AG09319 (cell line): ENCODE measurements around the gene DGKE.

Experiments used
- DNase-seq: peaks from one replicate; pipeline ENCODE4 v3.0.0-alpha.2; 2010; ENCODE audit warnings: low read depth; ENCODE audit errors: extremely low read depth
- TF ChIP-seq, protein P1 (sequence below): IDR thresholded peaks from 2 replicates; pipeline ENCODE4 v1.5.1; 2011; ENCODE audit warnings: low read depth, mild to moderate bottlenecking, inconsistent platforms, low read length, moderate library complexity

The DGKE gene

DNA sequence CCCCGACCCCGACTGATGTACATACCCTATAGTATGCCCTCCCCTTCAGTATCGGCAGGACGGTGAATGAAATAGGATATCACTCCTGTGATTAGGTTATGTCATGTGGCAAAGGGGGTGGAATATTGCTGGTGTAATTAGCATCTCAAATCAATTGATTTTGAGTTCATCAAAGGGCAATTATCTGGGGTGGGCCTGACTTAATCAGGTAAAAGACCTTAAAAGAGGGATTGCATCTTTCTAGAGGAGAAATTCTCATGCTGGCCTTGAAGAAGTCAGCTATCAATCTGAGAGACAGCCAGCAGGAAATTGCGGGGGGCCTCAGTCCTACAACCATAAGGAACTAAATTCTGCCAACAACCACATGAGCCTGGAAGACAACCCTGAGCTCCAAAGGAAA is 69.6 kb downstream of the DGKE start:
- no peak for DNase-seq
- TF ChIP-seq, protein P1, sequence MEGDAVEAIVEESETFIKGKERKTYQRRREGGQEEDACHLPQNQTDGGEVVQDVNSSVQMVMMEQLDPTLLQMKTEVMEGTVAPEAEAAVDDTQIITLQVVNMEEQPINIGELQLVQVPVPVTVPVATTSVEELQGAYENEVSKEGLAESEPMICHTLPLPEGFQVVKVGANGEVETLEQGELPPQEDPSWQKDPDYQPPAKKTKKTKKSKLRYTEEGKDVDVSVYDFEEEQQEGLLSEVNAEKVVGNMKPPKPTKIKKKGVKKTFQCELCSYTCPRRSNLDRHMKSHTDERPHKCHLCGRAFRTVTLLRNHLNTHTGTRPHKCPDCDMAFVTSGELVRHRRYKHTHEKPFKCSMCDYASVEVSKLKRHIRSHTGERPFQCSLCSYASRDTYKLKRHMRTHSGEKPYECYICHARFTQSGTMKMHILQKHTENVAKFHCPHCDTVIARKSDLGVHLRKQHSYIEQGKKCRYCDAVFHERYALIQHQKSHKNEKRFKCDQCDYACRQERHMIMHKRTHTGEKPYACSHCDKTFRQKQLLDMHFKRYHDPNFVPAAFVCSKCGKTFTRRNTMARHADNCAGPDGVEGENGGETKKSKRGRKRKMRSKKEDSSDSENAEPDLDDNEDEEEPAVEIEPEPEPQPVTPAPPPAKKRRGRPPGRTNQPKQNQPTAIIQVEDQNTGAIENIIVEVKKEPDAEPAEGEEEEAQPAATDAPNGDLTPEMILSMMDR: no peak

DNA sequence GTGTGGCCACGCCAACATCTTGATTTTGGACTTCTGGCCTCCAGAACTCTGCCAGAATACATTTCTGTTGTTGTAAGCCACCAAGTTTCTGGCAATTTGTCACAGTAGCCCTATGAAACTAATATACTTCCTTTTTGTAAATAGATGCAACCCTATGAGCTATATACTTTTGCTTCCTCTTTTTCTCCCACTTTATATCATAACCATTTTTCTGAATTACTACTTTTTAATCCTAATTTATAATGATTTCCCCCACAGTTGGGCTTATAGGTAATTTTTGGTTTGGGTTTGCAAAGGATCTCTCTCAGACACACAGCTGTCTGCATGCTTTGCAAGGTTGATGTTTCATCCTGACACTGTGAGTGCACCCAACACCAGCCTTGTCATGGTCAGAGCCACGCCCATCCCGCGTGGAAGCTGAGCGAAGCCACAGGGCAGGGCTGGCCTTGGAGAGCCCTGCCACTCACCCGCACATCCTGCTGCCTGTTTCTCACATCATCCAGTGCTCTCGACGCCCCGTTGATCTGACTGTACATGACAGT is 74.1 kb downstream of the DGKE start:
- no peak for DNase-seq
- TF ChIP-seq, protein P1: no peak

DNA sequence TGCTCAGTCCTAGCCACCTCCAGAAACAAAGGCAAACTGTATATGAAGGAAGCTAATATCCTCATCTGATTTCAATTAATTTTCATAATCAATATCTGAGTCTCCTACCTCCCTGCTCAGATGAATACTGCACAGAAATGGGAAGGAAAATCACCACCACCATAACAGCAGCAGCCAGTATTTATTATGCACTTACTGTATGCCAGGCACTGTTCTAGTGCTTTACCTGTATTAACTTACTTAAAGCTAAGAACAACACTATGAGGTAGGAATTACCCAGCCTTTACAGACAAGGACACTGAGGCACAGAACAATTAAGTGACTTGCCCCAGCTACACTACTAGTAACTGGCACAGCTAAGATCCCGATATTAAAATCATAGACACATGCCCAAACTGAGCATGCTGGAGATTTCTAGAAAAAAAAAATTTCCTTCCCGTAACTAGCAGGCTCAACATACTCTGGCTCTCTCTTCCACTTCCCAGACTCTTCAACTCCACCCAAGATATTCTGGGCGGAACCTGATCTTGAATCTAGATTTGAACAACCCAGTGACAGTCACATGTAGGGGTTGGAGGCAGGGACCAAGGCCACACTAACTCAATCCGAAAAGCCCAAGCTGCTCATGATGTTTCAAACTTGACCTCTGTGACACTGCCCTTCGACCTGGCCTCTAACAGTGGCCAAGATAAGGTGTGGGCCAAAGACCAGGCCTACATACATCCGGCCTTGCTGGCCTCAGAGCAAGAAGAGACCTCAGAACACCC is 76.0 kb downstream of the DGKE start:
- no peak for DNase-seq
- TF ChIP-seq, protein P1: no peak

DNA sequence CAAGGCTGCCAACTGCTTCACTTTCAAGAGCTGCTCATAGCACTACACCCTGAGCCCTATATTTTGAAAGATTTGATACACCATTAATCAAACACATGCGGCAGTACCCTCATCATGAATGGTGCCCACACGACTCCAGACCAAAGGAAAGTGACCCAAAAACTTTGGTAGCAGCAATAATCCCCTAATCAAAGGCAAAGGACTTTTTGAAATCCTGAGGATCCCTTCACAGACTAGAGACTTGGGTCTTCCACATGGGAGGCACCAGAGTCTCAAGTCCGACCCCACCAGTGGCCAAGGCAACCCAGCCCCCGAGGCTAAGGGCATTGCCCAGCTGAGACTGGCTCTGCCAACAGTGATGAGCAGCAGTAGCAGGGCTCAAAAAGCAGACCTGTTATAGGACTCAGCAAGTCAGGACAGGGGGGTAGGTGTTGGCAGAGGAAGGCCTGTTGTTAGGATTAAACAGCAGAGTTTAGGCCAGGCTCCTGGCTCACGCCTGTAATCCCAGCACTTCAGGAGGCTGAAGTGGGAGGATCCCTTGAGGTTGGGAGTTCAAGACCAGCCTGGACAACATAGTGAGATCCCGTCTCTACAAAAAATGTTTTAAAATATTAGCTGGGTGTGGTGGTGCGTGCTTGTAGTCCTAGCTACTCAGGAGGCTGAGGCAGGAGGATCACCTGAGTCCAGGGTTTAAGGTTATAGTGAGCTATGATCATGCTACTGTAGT is 76.7 kb downstream of the DGKE start:
- TF ChIP-seq, protein P1: no peak

DNA sequence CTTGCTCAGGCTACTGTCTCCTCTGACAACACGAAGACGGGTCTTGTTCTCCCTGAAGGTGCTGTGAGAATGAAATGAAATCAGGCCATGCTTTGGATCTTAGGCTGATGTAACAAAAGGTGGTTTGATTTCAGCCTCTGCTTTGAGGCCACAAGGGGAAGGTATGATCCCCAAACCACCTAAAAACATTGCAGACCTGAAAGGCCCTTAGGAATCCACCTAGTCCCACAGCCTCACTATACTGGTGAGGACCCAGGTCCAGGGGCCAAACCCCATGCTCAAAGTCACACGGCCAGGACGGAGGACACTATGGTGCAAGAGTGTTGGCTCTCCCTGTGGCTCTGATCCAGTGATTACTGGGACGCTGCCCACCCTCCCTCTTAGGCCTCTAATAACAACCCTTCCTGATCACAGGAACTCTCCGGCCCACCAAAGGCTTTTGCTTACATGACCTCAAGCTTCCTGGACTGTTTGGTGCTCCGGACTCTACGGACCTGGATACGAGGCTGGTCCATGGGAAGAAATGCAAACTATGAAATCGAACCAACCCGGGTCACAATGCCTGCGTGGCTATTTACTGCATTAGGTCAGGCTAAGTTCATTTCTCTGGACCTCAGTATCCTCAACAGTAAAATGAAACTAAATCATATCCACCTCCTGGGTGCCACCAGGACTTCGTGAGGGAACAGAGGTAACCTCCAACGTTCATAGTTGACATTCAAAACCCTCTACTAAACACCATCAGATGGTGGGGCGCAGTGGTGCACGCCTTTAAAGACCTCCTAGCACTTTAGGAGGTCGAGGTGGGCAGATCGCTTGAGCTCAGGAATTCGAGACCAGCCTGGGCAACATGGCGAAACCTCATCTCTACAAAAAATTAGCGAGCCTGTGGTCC is 78.4 kb downstream of the DGKE start:
- DNase-seq: peak; percentile 11
- TF ChIP-seq, protein P1: no peak

More for the DNA sequence above, 76.7 kb downstream of the DGKE start:
- DNase-seq: no peak

DNA sequence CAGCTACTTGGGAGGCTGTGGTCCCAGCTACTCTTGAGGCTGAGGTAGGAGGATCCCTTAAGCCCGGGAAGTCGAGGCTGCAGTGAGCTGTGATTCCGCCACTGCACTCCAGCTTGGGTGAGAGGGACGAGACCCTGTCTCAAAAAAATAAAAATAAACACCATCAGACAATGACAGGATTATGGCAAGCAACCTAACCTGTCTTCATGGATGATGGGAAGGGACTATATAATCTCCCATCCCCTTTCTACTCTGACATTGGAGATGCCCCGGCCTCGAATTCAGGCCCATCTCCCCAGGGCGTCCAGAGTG is 79.0 kb downstream of the DGKE start:
- TF ChIP-seq, protein P1: no peak
- no peak for DNase-seq
